HepG2 (cell line): ENCODE results near the gene NUDT3. TPM values are rescaled to one million over a fixed set of nuclear protein-coding genes. Genes with fewer than 3 reads are reported as not detected.

Experiments used
- AGO2 ChIP-seq: fragments of 200-400 bp; formaldehyde crosslinking; optimal IDR thresholded peaks from 2 replicates; pipeline ENCODE3; 2017; ENCODE audit warnings: mild to moderate bottlenecking, low read depth, low read length, moderate library complexity
- GATA4 ChIP-seq: sonication (generic); IDR thresholded peaks from 2 replicates; pipeline ENCODE4 v1.6.1; 2016; ENCODE audit warnings: antibody characterized with exemption, low read depth, borderline replicate concordance
- HNRNPUL1 ChIP-seq: fragments of 200-400 bp; formaldehyde crosslinking; IDR thresholded peaks from 2 replicates; pipeline ENCODE4 v1.6.1; 2017; ENCODE audit warnings: low read depth, mild to moderate bottlenecking, low read length, moderate library complexity
- IRX3 ChIP-seq: sonication (generic); formaldehyde crosslinking; IDR thresholded peaks from 2 replicates; pipeline ENCODE4 v1.8.1; 2023; ENCODE audit warnings: mild to moderate bottlenecking, low read depth, missing genetic modification reagents, borderline replicate concordance
- MEIS1 ChIP-seq: sonication (generic); formaldehyde crosslinking; IDR thresholded peaks from 2 replicates; pipeline ENCODE4 v1.9.0; 2021; ENCODE audit warnings: mild to moderate bottlenecking, missing genetic modification reagents, moderate library complexity, borderline replicate concordance
- NCOR1 ChIP-seq: fragments of 200-600 bp; sonication (generic); IDR thresholded peaks from 2 replicates; pipeline ENCODE4 v1.7.0; 2017; ENCODE audit warnings: antibody characterized with exemption, low read length, borderline replicate concordance
- NR2F6 ChIP-seq, 2 experiments: IDR thresholded peaks; 2 replicates each; pipeline ENCODE4 v1.6.1; 2016; ENCODE audit warnings: antibody characterized with exemption in 1 of 2, mild to moderate bottlenecking in 1 of 2
- POGZ ChIP-seq: sonication (generic); formaldehyde crosslinking; IDR thresholded peaks from 2 replicates; pipeline ENCODE4 v1.4.0; 2020; ENCODE audit warnings: mild to moderate bottlenecking, missing genetic modification reagents
- RELA ChIP-seq: sonication (generic); formaldehyde crosslinking; IDR thresholded peaks from 2 replicates; pipeline ENCODE4 v1.4.0; 2020; ENCODE audit warnings: missing genetic modification reagents
- SNRNP70 ChIP-seq: fragments of 200-400 bp; formaldehyde crosslinking; IDR thresholded peaks from 2 replicates; pipeline ENCODE4 v1.6.1; 2017; ENCODE audit warnings: mild to moderate bottlenecking, low read depth, low read length, moderate library complexity
- U2AF1 ChIP-seq: fragments of 200-400 bp; formaldehyde crosslinking; optimal IDR thresholded peaks from 2 replicates; pipeline ENCODE3; 2017; ENCODE audit warnings: mild to moderate bottlenecking, low read depth, low read length
- ZNF260 ChIP-seq: sonication (generic); formaldehyde crosslinking; IDR thresholded peaks from 2 replicates; pipeline ENCODE4 v1.4.0; 2020; ENCODE audit warnings: missing genetic modification reagents, low read depth, mild to moderate bottlenecking, borderline replicate concordance
- ZNF501 ChIP-seq: sonication (generic); formaldehyde crosslinking; IDR thresholded peaks from 2 replicates; pipeline ENCODE4 v1.5.1; 2020; ENCODE audit warnings: mild to moderate bottlenecking, moderate library complexity, missing genetic modification reagents
- ZNF614 ChIP-seq: IDR thresholded peaks from 2 replicates; pipeline ENCODE4 v1.6.1; 2018; ENCODE audit warnings: missing biosample characterization, missing genetic modification reagents, inconsistent platforms, borderline replicate concordance
- ZNF747 ChIP-seq: sonication (generic); formaldehyde crosslinking; IDR thresholded peaks from 2 replicates; pipeline ENCODE4 v1.8.1; 2023; ENCODE audit warnings: missing genetic modification reagents, mild to moderate bottlenecking, borderline replicate concordance
- ZNF766 ChIP-seq: sonication (generic); formaldehyde crosslinking; IDR thresholded peaks from 2 replicates; pipeline ENCODE4 v1.5.0; 2020; ENCODE audit warnings: missing genetic modification reagents, borderline replicate concordance
- ZSCAN9 ChIP-seq: IDR thresholded peaks from 2 replicates; pipeline ENCODE4 v1.6.1; 2016; ENCODE audit warnings: borderline replicate concordance
- polyA plus RNA-seq, 8 experiments: library from polyadenylated mRNA; depleted of rRNA in 3 of 8; stranded (reverse) in 7 of 8; unstranded in 1 of 8; fragments of >200 nt; fragmentation: Illumina TruSeq in 4 of 8; extraction: Trizol in 4 of 8; gene quantifications; 2 replicates each; pipeline versions ENCODE4 v1.2.1 to v1.2.3, GENCODE V29; 2011 to 2016; ENCODE audit warnings: low read depth in 4 of 8, missing spikeins in 1 of 8, mixed read lengths in 1 of 8; ENCODE audit not compliant: insufficient read depth in 1 of 8
- total RNA-seq, 5 experiments: library from RNA; depleted of rRNA; stranded (reverse); fragments of >200 nt; fragmentation: Illumina TruSeq; extraction: Trizol; gene quantifications; 2 replicates each; pipeline ENCODE4 v1.2.3, GENCODE V29; 2016; ENCODE audit warnings: low read depth in 1 of 5
- TF ChIP-seq, protein P1 (sequence below): sonication (generic); formaldehyde crosslinking; IDR thresholded peaks from 2 replicates; pipeline ENCODE4 v1.4.0; 2020; ENCODE audit warnings: mild to moderate bottlenecking, low read depth, missing genetic modification reagents
- TF ChIP-seq, protein P2 (sequence below): sonication (generic); formaldehyde crosslinking; IDR thresholded peaks from 2 replicates; pipeline ENCODE4 v1.4.0; 2020; ENCODE audit warnings: low read depth, mild to moderate bottlenecking, missing genetic modification reagents
- TF ChIP-seq, protein P3 (sequence below): sonication (generic); formaldehyde crosslinking; IDR thresholded peaks from 2 replicates; pipeline ENCODE4 v1.4.0; 2020; ENCODE audit warnings: missing genetic modification reagents, borderline replicate concordance
- TF ChIP-seq, protein P4 (sequence below): sonication (generic); formaldehyde crosslinking; IDR thresholded peaks from 2 replicates; pipeline ENCODE4 v1.5.1; 2020; ENCODE audit warnings: mild to moderate bottlenecking, missing genetic modification reagents, borderline replicate concordance

The NUDT3 gene
- total and polyA plus RNA-seq, 2 of the 13 experiments (the other 11 are each of a cell fraction or from before 2014, with no cell fraction given) = 20.2 to 20.6 TPM

DNA sequence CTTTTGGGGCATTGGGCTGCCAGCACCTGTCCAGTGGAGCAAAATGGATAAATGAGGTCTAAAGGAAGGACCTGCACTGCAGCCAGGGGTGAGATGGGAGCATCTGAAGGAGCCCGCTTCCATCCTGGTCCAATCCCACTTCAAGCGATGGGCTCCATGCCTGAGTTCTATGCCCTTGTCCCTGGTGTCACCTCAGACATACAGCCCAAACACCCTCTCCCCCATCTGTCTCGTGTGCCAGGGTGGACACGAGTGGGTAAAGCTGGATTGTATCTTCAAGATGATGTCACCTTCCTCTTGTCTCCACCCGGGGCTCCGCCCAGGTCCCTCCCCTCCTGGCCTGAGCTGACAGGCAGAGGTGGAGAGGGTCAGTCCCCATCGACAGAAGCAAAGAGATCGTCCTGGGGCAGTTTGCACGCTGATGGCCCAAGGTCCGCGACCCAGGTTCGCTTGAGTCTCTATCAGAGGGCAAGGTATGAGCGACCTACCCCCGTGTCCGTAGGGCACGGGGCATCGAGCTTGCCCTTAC is 144.2 kb downstream of the NUDT3 start (continued):
- TF ChIP-seq, protein P1, sequence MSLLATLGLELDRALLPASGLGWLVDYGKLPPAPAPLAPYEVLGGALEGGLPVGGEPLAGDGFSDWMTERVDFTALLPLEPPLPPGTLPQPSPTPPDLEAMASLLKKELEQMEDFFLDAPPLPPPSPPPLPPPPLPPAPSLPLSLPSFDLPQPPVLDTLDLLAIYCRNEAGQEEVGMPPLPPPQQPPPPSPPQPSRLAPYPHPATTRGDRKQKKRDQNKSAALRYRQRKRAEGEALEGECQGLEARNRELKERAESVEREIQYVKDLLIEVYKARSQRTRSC (CRISPR knock-in tag) = 0 out of 2 replicates have a peak, but pooled peaks have one; percentile 73
- TF ChIP-seq, protein P2, sequence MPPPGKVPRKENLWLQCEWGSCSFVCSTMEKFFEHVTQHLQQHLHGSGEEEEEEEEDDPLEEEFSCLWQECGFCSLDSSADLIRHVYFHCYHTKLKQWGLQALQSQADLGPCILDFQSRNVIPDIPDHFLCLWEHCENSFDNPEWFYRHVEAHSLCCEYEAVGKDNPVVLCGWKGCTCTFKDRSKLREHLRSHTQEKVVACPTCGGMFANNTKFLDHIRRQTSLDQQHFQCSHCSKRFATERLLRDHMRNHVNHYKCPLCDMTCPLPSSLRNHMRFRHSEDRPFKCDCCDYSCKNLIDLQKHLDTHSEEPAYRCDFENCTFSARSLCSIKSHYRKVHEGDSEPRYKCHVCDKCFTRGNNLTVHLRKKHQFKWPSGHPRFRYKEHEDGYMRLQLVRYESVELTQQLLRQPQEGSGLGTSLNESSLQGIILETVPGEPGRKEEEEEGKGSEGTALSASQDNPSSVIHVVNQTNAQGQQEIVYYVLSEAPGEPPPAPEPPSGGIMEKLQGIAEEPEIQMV = 0 out of 2 replicates have a peak, but pooled peaks have one; percentile 46
- TF ChIP-seq GATA4 = no peak
- TF ChIP-seq ZSCAN9 (CRISPR knock-in tag) = no peak
- TF ChIP-seq ZNF747 = no peak
- no peak for TF ChIP-seq ZNF501
- no peak; the same call in 1 of the 2 replicates for TF ChIP-seq NR2F6 (IDR thresholded peaks at IDR 0.05)
- TF ChIP-seq NR2F6 (CRISPR knock-in tag; IDR thresholded peaks at IDR 0.05) = no peak
- TF ChIP-seq ZNF614 (CRISPR knock-in tag) = no peak
- TF ChIP-seq ZNF766 (CRISPR knock-in tag) = no peak
- no peak for TF ChIP-seq NCOR1
- no peak for TF ChIP-seq POGZ (CRISPR knock-in tag)
- no peak for TF ChIP-seq RELA
- TF ChIP-seq U2AF1 = no peak
- TF ChIP-seq AGO2 = no peak
- no peak for TF ChIP-seq ZNF260
- TF ChIP-seq IRX3 (CRISPR knock-in tag) = no peak
- TF ChIP-seq, protein P3, sequence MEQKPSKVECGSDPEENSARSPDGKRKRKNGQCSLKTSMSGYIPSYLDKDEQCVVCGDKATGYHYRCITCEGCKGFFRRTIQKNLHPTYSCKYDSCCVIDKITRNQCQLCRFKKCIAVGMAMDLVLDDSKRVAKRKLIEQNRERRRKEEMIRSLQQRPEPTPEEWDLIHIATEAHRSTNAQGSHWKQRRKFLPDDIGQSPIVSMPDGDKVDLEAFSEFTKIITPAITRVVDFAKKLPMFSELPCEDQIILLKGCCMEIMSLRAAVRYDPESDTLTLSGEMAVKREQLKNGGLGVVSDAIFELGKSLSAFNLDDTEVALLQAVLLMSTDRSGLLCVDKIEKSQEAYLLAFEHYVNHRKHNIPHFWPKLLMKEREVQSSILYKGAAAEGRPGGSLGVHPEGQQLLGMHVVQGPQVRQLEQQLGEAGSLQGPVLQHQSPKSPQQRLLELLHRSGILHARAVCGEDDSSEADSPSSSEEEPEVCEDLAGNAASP (CRISPR knock-in tag) = no peak
- no peak for TF ChIP-seq HNRNPUL1
- no peak for TF ChIP-seq SNRNP70
- 0 out of 2 replicates have a peak, but pooled peaks have one; percentile 61 for TF ChIP-seq MEIS1 (CRISPR knock-in tag)
- TF ChIP-seq, protein P4, sequence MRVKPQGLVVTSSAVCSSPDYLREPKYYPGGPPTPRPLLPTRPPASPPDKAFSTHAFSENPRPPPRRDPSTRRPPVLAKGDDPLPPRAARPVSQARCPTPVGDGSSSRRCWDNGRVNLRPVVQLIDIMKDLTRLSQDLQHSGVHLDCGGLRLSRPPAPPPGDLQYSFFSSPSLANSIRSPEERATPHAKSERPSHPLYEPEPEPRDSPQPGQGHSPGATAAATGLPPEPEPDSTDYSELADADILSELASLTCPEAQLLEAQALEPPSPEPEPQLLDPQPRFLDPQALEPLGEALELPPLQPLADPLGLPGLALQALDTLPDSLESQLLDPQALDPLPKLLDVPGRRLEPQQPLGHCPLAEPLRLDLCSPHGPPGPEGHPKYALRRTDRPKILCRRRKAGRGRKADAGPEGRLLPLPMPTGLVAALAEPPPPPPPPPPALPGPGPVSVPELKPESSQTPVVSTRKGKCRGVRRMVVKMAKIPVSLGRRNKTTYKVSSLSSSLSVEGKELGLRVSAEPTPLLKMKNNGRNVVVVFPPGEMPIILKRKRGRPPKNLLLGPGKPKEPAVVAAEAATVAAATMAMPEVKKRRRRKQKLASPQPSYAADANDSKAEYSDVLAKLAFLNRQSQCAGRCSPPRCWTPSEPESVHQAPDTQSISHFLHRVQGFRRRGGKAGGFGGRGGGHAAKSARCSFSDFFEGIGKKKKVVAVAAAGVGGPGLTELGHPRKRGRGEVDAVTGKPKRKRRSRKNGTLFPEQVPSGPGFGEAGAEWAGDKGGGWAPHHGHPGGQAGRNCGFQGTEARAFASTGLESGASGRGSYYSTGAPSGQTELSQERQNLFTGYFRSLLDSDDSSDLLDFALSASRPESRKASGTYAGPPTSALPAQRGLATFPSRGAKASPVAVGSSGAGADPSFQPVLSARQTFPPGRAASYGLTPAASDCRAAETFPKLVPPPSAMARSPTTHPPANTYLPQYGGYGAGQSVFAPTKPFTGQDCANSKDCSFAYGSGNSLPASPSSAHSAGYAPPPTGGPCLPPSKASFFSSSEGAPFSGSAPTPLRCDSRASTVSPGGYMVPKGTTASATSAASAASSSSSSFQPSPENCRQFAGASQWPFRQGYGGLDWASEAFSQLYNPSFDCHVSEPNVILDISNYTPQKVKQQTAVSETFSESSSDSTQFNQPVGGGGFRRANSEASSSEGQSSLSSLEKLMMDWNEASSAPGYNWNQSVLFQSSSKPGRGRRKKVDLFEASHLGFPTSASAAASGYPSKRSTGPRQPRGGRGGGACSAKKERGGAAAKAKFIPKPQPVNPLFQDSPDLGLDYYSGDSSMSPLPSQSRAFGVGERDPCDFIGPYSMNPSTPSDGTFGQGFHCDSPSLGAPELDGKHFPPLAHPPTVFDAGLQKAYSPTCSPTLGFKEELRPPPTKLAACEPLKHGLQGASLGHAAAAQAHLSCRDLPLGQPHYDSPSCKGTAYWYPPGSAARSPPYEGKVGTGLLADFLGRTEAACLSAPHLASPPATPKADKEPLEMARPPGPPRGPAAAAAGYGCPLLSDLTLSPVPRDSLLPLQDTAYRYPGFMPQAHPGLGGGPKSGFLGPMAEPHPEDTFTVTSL = no peak
